DOHH2 (cell line): ENCODE results near the gene TYK2.

Experiments
- EZH2phosphoT487 ChIP-seq: fragments of 200-600 bp; sonication (generic); IDR thresholded peaks from 2 replicates; pipeline ENCODE4 v1.6.1; 2017; ENCODE audit warnings: borderline replicate concordance, mild to moderate bottlenecking, antibody characterized with exemption, low read length, moderate library complexity, mixed read lengths
- TF ChIP-seq, protein P1 (sequence below): fragments of 200-600 bp; sonication (generic); IDR thresholded peaks from one replicate; pipeline ENCODE4 v1.5.1; 2014; ENCODE audit warnings: antibody characterized with exemption, mild to moderate bottlenecking, low read depth, low read length; ENCODE audit not compliant: poor library complexity, severe bottlenecking

GRCh38 chr19:10338940-10339339 lies 41.4 kb downstream of the TYK2 start:
- TF ChIP-seq, protein P1, sequence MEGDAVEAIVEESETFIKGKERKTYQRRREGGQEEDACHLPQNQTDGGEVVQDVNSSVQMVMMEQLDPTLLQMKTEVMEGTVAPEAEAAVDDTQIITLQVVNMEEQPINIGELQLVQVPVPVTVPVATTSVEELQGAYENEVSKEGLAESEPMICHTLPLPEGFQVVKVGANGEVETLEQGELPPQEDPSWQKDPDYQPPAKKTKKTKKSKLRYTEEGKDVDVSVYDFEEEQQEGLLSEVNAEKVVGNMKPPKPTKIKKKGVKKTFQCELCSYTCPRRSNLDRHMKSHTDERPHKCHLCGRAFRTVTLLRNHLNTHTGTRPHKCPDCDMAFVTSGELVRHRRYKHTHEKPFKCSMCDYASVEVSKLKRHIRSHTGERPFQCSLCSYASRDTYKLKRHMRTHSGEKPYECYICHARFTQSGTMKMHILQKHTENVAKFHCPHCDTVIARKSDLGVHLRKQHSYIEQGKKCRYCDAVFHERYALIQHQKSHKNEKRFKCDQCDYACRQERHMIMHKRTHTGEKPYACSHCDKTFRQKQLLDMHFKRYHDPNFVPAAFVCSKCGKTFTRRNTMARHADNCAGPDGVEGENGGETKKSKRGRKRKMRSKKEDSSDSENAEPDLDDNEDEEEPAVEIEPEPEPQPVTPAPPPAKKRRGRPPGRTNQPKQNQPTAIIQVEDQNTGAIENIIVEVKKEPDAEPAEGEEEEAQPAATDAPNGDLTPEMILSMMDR: no peak
- TF ChIP-seq EZH2phosphoT487: no peak
